ENCODE measurements around the gene CUBN.
"Not testable (repeated sequence)": the region's sequence is repeated elsewhere in the genome, so short reads cannot be mapped to it uniquely, and the experiment has no call there.

The CUBN gene

GRCh38 chr10:17140386-17140761 lies 10.8 kb upstream of the CUBN start:
- ATAC-seq (no peak), DNase-seq (no peak)

DNA sequence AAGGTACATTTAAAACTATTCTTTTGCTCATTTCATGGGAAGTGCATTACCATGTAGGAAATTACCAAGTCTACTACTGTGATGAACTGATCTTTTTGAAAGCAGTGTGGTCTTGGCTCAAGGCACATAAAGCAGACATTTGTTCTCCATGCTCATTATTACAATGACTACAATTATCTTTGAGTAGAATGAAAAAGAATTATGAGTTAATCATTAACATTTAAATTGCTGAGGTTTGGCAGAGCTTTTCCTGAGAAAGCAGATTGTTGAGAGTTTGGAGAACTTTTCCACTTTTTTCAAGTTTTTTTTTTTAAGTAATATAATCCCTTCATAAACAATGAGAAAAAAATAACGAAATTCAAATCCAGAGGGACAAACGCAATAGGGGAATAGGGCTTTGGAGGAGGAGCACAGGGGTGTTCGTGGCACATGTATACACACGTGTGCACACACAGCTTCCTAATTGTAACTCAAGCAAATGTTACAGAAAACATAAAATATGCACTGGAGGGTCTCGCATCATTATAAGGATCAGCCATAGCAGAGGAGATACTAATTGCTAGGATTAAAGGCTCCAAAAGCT lies 8.9 kb upstream of the CUBN start:
- no peak for DNase-seq
- ATAC-seq = no peak

GRCh38 chr10:17134737-17135260 lies 5.2 kb upstream of the CUBN start:
- no peak for ATAC-seq
- no peak for DNase-seq

DNA sequence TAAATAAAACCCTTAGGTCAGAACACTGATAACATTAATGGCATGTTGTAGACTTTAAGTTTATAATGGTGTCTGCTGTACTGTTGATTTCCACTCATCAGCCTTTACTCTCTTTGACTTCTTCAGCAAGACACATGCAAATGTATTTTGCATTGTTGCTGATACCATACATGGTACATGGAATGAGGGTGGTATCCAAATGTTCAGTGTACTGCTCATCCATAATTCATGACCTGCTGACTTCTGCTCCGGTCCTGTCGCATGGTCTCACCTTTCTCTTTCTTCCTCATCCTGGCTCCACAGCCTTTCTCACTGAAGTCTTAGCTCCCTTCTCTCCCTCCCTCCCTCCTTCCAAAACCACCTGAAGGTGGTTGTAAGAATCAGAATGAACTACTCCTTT lies 4.7 kb upstream of the CUBN start:
- DNase-seq (no peak), ATAC-seq (no peak)

DNA sequence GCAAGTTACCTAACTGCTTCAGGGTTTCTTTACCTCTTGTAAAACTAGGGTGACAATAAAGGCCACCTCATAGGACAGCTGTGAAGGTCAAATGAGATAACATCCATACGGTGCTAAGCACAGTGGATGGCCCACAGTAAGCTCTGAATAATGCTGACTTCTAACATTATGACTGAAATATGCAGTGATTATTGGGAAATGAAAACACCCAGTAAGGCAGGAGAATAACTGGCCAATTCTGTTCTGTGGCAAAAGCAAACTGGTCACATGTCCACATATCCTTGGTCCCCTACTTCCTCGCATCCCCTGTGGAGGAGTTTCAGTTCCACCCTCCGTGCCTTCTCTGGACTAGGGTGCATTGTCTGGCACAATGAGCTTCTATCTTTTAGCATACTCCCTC lies 1.4 kb downstream of the CUBN start:
- ATAC-seq = no peak
- no peak for DNase-seq

GRCh38 chr10:17126327-17126726 lies 3.3 kb downstream of the CUBN start:
- no peak for ATAC-seq
- DNase-seq = no peak

DNA sequence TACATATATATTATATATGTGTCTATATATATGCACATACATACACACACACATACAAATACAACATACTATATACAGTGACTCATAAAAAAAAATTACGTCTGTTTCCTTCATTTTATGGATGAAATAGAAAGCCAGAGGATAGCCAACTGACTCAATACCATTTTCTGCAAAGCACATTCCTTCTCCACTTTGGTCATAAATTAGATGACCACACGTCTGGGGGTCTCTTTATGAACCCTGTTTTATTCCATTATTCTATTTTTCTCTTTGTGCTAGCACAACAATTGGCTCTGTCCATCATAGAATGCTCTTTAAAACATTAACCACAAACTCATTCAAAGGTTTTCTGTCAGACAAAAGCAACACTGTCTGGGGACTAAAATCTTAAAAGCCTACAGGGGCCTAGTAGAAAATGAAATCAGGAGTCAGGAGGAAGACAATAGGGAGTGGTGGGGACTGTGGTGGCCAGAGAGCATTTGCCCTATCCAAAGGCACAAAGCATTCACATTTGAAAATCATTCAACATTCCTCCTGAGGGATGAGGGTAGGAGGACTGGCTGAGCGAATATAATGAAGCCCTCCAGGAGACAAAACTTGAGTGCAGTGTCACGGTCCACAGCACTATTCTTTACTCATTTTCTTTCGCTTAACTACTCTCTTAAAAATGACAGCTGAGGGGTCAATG lies 4.3 kb downstream of the CUBN start:
- ATAC-seq (no peak), DNase-seq (no peak)

DNA sequence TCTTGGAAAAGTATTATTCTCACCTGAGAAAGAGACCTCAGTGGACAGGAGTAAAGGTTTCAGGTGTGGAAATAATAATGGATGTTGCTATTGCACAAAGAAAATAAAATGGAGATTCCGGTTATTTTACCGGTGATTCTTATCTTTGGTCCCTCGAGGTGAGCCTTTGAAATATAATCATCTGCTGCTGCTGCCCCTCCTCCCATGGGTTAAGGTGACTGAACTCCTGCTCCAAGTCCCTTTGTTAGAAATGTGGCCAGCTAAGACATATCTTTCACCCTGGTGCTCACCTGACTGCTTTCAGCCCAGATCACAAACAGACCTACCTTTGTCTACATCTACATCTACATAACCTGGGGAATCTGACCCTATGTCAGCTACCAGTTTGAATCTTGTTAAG lies 5.7 kb downstream of the CUBN start:
- no peak for ATAC-seq
- no peak for DNase-seq

- no peak for DNase-seq
- no peak for ATAC-seq
These were observed 6.6 kb downstream of the CUBN start for GRCh38 chr10:17122726-17123661.

GRCh38 chr10:17122052-17122451 lies 7.6 kb downstream of the CUBN start:
- no peak for ATAC-seq
- DNase-seq = no peak

- ATAC-seq = no peak
- no peak for DNase-seq
These were observed 8.9 kb downstream of the CUBN start for GRCh38 chr10:17120694-17121093.

- DNase-seq = no peak
- ATAC-seq = no peak
These were observed 9.8 kb downstream of the CUBN start for GRCh38 chr10:17119845-17120244.

DNA sequence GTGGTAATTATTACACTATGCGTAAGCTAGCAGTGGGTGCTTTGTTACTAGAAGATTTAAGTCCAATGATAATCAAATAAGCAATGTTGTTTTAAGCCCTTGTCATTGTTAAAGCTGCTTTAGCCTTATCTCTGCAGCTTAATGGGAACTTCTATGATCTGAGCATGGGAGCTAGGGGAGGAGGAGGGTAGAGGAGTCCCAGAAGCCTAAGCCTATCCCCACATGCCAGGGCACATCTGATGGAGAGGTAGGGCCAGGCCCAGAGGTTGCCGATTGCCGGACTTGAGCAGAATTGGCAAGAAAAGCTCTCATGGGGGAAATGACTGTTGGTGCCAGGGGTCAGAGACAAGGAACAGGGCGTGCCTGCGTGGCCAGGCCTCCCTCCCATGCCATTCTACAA lies 13.4 kb downstream of the CUBN start:
- ATAC-seq (no peak), DNase-seq (no peak)

DNA sequence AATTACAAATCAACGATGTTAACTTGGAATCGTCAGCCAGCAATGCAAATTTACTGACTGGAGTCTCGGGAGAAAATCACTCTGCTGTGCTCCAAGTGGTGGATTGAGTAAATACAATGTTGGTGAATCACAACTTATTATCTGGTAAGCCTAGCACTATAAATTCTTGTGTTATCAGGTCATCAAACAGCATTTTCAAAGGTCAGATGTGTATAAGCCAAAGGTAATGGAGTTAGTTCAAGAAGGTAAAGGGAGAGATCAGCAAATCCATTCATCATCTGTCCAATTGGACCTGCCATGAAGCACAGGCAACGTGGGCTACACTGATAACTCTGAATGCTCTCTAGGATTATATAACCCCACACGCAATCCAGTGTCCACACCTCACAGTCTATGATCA lies 13.9 kb downstream of the CUBN start:
- DNase-seq = no peak
- ATAC-seq = no peak

- ATAC-seq, DNase-seq: not testable (repeated sequence)
These were observed 14.7 kb downstream of the CUBN start for GRCh38 chr10:17114878-17115444.

DNA sequence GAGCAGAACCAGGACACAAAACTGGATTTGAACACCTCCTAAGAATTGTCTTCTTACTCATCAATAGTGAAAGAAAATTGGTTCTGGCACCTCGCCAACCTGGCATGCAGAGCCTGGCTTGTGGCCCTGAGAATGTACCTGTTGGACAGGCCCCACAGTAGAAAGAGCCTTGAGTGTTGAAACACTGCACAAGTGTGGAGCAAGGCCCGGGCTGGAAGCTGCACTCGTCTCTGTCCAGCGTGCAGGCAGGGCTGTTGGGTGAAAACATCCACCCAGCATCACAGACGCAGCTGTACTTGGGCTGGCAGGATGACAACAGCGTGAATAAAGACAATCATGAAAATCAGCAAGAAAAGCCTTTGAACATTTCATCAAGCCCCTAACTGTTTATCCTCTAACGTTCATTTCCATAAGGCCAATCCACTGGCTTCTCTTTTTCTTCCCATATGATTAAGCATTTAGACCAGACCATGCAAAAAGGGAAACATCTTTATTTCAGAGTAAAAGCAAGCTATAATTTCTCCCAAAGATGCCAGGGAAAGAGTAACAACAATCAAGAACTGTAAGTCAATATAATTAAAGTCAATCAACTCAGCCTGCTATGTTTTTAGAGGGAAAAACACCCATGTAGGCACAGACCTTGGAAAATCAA lies 15.6 kb downstream of the CUBN start:
- DNase-seq (no peak), ATAC-seq (no peak)

DNA sequence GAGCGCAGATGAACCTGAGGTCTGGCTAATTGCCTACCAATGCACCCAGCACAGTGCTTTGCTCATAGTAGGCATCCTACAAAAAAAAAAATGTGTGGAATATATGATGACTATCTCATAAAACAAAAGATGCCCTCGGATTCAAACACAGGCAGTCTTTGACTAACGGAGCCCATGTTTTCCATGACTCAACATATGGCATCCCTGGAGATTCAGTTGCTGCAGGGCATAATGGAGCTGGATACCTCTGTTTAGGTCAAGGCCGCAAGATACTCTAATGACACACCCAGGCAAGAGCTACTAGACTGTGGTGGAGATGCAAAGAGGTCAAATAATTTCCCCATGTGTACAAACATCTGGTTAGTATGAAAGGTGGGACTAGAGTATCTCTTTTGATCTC lies 16.3 kb downstream of the CUBN start:
- ATAC-seq (no peak), DNase-seq (no peak)

- no peak for ATAC-seq
- DNase-seq = no peak
These were observed 17.0 kb downstream of the CUBN start for GRCh38 chr10:17112566-17112965.

DNA sequence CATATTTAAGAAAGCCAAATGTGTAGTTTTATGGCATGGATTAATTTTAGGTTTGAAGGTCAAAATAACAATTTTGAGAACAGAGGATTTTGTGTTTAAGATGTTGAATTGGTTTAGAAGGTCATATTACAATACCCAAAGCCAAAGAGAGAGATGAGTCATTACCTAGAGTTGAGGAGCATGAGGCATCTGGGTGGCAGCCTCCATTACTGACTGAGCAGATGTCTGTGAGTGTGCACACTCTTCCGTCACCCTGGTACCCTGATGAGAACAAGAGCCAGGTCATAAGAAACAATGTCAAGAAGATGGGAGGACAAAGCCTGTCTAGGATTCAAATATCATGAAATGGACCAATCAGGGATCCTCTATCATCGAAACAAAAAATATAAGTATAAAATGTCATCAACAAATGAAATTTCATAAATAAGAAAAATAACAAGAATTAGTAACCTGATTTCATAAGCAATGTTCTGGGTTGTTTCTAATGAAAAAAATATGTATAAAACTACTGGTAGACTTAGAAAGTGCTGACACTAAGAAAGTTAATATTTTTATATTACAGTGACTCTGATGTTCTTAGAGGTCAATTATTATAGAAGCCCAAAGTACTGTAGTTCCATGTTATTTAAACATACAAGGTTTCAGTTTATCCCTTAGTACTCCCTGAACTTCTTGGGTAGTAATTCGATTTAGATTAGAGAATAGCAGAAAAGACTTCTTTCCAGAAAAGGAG lies 20.0 kb downstream of the CUBN start:
- no peak for DNase-seq
- ATAC-seq = peak; percentile 96

DNA sequence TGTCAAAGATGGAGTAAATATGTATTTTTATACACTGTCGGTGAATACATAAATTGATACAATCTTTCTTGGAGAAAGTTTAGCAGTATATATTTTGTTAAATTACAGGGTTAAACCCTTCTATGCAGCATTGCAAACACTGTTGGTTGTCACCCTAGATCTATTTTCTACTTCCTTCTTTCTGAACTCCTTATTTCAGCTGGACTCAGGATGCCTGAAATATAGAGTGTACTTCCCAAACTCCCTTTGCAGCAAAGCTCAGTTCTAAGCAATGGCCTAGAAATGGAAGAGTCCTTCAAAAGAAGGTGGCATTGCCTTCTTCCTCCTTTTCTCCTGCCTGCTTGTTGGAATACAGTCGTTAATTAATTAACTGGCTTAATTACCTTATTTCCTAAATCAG lies 20.6 kb downstream of the CUBN start:
- DNase-seq (no peak), ATAC-seq (no peak)

DNA sequence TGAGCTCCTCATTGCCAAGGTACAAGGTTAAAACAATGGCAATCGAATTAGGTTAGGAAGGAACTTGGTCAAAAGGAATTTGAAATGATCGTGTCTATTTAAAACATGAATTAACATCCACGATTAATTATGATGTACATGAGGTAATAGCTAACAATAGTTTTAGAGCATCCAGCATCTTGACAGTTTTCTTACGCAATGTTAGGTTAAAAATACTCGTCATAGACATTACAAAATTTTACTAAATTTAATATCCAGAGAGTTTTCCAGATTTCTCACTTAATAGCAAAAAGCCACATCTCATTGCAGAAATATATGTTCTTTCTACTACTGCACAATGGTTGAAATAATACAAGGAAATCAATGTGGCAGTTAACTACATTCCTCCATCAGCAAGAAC lies 22.6 kb downstream of the CUBN start:
- no peak for ATAC-seq
- no peak for DNase-seq

DNA sequence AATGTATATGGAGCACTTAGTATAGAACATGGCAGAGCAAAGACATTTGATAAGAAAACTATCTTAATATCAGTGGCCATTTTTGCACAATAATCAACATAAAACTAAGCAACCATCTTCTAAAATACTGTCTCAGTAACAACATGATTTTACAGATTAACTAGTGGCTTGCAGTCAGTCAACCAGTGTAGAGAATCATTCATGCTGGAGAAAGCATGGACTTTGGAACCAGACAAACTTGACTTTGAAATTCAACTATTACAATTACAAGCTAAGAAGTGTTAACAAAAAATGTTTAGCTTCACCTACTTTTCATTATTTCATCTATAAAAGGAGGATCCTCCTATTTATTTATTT lies 27.7 kb downstream of the CUBN start:
- no peak for DNase-seq
- no peak for ATAC-seq

All from stimulated activated naive CD8-positive, alpha-beta T cell treated with anti-CD3 and anti-CD28 coated beads, Interleukin-15, Interleukin-2, amounts not matched to agents 100 U/mL and 50 U/mL, for 24 hours (primary cell).